Mucosa of gallbladder (tissue), 1 donor: ENCODE data around the gene MOV10. TPM values are rescaled to one million over a fixed set of nuclear protein-coding genes. Genes with fewer than 3 reads are reported as not detected.

Experiments
- DNase-seq: peaks from one replicate; pipeline ENCODE4 v3.0.0-alpha.2; 2020; ENCODE audit warnings: low spot score
- total RNA-seq: library from RNA; stranded (reverse); gene quantifications from one replicate; pipeline ENCODE4 v1.2.1, GENCODE V29; 2021
- donor health status: DM: no; HTN: no; CAD: no.

MOV10 gene
- total RNA-seq, 1 donor from 2014 or later: 85.7 TPM

- DNase-seq: no peak
Measured at GRCh38 chr1:112699425-112700144, 25.1 kb downstream of the MOV10 start.

- DNase-seq: peak; percentile 95
Measured at GRCh38 chr1:112700290-112701226, 26.1 kb downstream of the MOV10 start.

GRCh38 chr1:112701227-112702066, 27.0 kb downstream of the MOV10 start:
- no peak for DNase-seq

GRCh38 chr1:112702067-112702395, 27.6 kb downstream of the MOV10 start:
- no peak for DNase-seq

- DNase-seq: no peak
Measured at GRCh38 chr1:112702420-112703261, 28.2 kb downstream of the MOV10 start.

- DNase-seq: no peak
Measured at GRCh38 chr1:112703706-112704105, 29.2 kb downstream of the MOV10 start.

GRCh38 chr1:112704391-112704933, 30.0 kb downstream of the MOV10 start:
- DNase-seq: no peak

- peak; percentile 84 for DNase-seq
Measured at GRCh38 chr1:112704934-112705627, 30.6 kb downstream of the MOV10 start.

GRCh38 chr1:112706505-112707220, 32.2 kb downstream of the MOV10 start, which contains the start of gene RHOC:
TSS of gene RHOC (minus strand) at chr1:112707127. CDS start at chr1:112703799, 3,328 bp downstream.
- DNase-seq: peak; percentile 58

- peak; percentile 86 for DNase-seq
Measured at GRCh38 chr1:112707221-112708001, 33.0 kb downstream of the MOV10 start.

GRCh38 chr1:112708002-112708448, 33.6 kb downstream of the MOV10 start:
- DNase-seq: no peak

GRCh38 chr1:112708489-112708888, 34.0 kb downstream of the MOV10 start:
- DNase-seq: no peak

- DNase-seq: no peak
Measured at GRCh38 chr1:112710159-112710558, 35.7 kb downstream of the MOV10 start.

GRCh38 chr1:112710586-112710985, 36.1 kb downstream of the MOV10 start:
- no peak for DNase-seq

- no peak for DNase-seq
Measured at GRCh38 chr1:112711041-112711440, 36.6 kb downstream of the MOV10 start.

- DNase-seq: no peak
Measured at GRCh38 chr1:112711670-112712069, 37.2 kb downstream of the MOV10 start.

- no peak for DNase-seq
Measured at GRCh38 chr1:112712191-112712590, 37.7 kb downstream of the MOV10 start.

GRCh38 chr1:112712701-112713128, 38.3 kb downstream of the MOV10 start:
- DNase-seq: no peak
